ENCODE measurements around the gene CDC42BPA.

Gene CDC42BPA

GRCh38 chr1:226989085-226989920 lies 329.0 kb downstream of the CDC42BPA start:
- no peak for DNase-seq

GRCh38 chr1:226988334-226988666 lies 330.0 kb downstream of the CDC42BPA start:
- no peak for DNase-seq

- no peak for DNase-seq
Measured at GRCh38 chr1:226987623-226988333, 330.5 kb downstream of the CDC42BPA start.

GRCh38 chr1:226987179-226987536 lies 331.1 kb downstream of the CDC42BPA start:
- no peak for DNase-seq

GRCh38 chr1:226986496-226987178 lies 331.7 kb downstream of the CDC42BPA start:
- DNase-seq = no peak

- no peak for DNase-seq
Measured at GRCh38 chr1:226985839-226986463, 332.3 kb downstream of the CDC42BPA start.

- no peak for DNase-seq
Measured at GRCh38 chr1:226985239-226985838, 333.0 kb downstream of the CDC42BPA start.

- no peak for DNase-seq
Measured at GRCh38 chr1:226984521-226985238, 333.6 kb downstream of the CDC42BPA start.

GRCh38 chr1:226983992-226984364 lies 334.3 kb downstream of the CDC42BPA start:
- DNase-seq = no peak

GRCh38 chr1:226983247-226983991 lies 334.9 kb downstream of the CDC42BPA start:
- no peak for DNase-seq

- DNase-seq = no peak
Measured at GRCh38 chr1:226982451-226983177, 335.7 kb downstream of the CDC42BPA start.

GRCh38 chr1:226981838-226982237 lies 336.5 kb downstream of the CDC42BPA start:
- no peak for DNase-seq

- no peak for DNase-seq
Measured at GRCh38 chr1:226981386-226981817, 336.9 kb downstream of the CDC42BPA start.

- DNase-seq = no peak
Measured at GRCh38 chr1:226980565-226981385, 337.5 kb downstream of the CDC42BPA start.

- no peak for DNase-seq
Measured at GRCh38 chr1:226980122-226980560, 338.2 kb downstream of the CDC42BPA start.

- DNase-seq = no peak
Measured at GRCh38 chr1:226979517-226980121, 338.7 kb downstream of the CDC42BPA start.

GRCh38 chr1:226979115-226979516 lies 339.2 kb downstream of the CDC42BPA start:
- DNase-seq = no peak

GRCh38 chr1:226978432-226979114 lies 339.7 kb downstream of the CDC42BPA start:
- no peak for DNase-seq

All from hematopoietic multipotent progenitor cell treated with erythropoietin and hydrocortisone succinate and interleukin-3 and kit ligand, for 8 days (in vitro differentiated cells).